Posterior vena cava (tissue), 2 donors: ENCODE data around the gene CST7. TPM values are rescaled to one million over a fixed set of nuclear protein-coding genes. Genes with fewer than 3 reads are reported as not detected.

Experiments
- DNase-seq: peaks from one replicate; pipeline ENCODE4 v3.0.0-alpha.2; 2020; ENCODE audit warnings: low spot score
- intact Hi-C, 2 donors: fragments of 100-400 bp; cut with DNase I; formaldehyde crosslinking; loops; one replicate each; pipeline versions ENCODE4 v1.14.1 to v1.14.2; 2022 to 2023
- long read RNA-seq, 2 donors: library from polyadenylated mRNA; unstranded; transcript quantifications; one replicate each; pipeline ENCODE4 v2.0.0, GENCODE V29; 2020 to 2021
- total RNA-seq, 2 donors: library from RNA; stranded (reverse); fragmentation: NEBNext Ultra II Directional; extraction: Animal tissue kit (Norgen Biotek cat#: 25700); gene quantifications; one replicate each; pipeline ENCODE4 v1.2.1, GENCODE V29; 2021
- donor health status: DM: yes; HTN: yes; CAD: no.
- donor health status: DM: yes; HTN: yes; CAD: no.

The CST7 gene
- 1 to 10 TPM; 2.5 to 3.4 TPM for total RNA-seq
- long read RNA-seq, donor 1, partial matches to known transcripts: 0 of 2 reads
- long read RNA-seq, donor 1, other reads (novel, unspliced or antisense): 0 of 2 reads
- long read RNA-seq, donor 2, partial matches to known transcripts: 0 of 1 reads
- long read RNA-seq, donor 2, other reads (novel, unspliced or antisense): 0 of 1 reads

- peak; percentile 24 for DNase-seq
- intact Hi-C loops: no loop called here
These were observed at the start of gene CST7 for GRCh38 chr20:24948939-24949679. CST7 (plus strand) TSS chr20:24949269; CDS start chr20:24949506, 237 bp downstream.

- DNase-seq: no peak
- intact Hi-C loops: no loop called here
These were observed 42.3 kb upstream of the CST7 start for GRCh38 chr20:24906806-24907205.

- no peak for DNase-seq
- intact Hi-C loops: no loop called here
These were observed 40.4 kb upstream of the CST7 start for GRCh38 chr20:24908642-24909041.

GRCh38 chr20:24909086-24909780 lies 39.8 kb upstream of the CST7 start:
- DNase-seq: peak; percentile 72
- intact Hi-C loops: no loop called here

- intact Hi-C loops: loop anchor here (10.0 kb wide), 2 partner anchors 405 to 745 kb away; no protein-coding TSS in a partner anchor
These were observed 39.2 kb upstream of the CST7 start for GRCh38 chr20:24909861-24910260.

GRCh38 chr20:24910461-24910860 lies 38.6 kb upstream of the CST7 start:
- intact Hi-C loops: loop anchor here (10.0 kb wide), 2 partner anchors 406 to 746 kb away; no protein-coding TSS in a partner anchor
- peak; percentile 58 for DNase-seq

More at GRCh38 chr20:24909861-24910260, 39.2 kb upstream of the CST7 start:
- DNase-seq: no peak

- DNase-seq: peak; percentile 46
- intact Hi-C loops: loop anchor here (10.0 kb wide), 2 partner anchors 407 to 747 kb away; no protein-coding TSS in a partner anchor
These were observed 37.6 kb upstream of the CST7 start for GRCh38 chr20:24911461-24911860.

- peak; percentile 34 for DNase-seq
- intact Hi-C loops: loop anchor here (10.0 kb wide), 2 partner anchors 408 to 748 kb away; no protein-coding TSS in a partner anchor
These were observed 36.5 kb upstream of the CST7 start for GRCh38 chr20:24912397-24913075.

GRCh38 chr20:24913076-24913628 lies 35.9 kb upstream of the CST7 start:
- peak; percentile 61 for DNase-seq
- intact Hi-C loops: loop anchor here (10.0 kb wide), 2 partner anchors 408 to 748 kb away; no protein-coding TSS in a partner anchor

- peak; percentile 66 for DNase-seq
- intact Hi-C loops: loop anchor here (10.0 kb wide), 2 partner anchors 410 to 750 kb away; no protein-coding TSS in a partner anchor
These were observed 34.5 kb upstream of the CST7 start for GRCh38 chr20:24914388-24915241.

GRCh38 chr20:24915440-24915839 lies 33.6 kb upstream of the CST7 start:
- intact Hi-C loops: loop anchor here (10.0 kb wide), 2 partner anchors 411 to 751 kb away; no protein-coding TSS in a partner anchor
- peak; percentile 43 for DNase-seq

GRCh38 chr20:24915892-24916291 lies 33.2 kb upstream of the CST7 start:
- intact Hi-C loops: loop anchor here (10.0 kb wide), 2 partner anchors 411 to 751 kb away; no protein-coding TSS in a partner anchor
- DNase-seq: peak; percentile 41

GRCh38 chr20:24916412-24916811 lies 32.7 kb upstream of the CST7 start:
- intact Hi-C loops: loop anchor here (10.0 kb wide), 2 partner anchors 412 to 752 kb away; no protein-coding TSS in a partner anchor
- DNase-seq: peak; percentile 31

- intact Hi-C loops: loop anchor here (10.0 kb wide), 2 partner anchors 412 to 752 kb away; no protein-coding TSS in a partner anchor
- DNase-seq: peak; percentile 48
These were observed 32.0 kb upstream of the CST7 start for GRCh38 chr20:24917056-24917455.

- intact Hi-C loops: loop anchor here (1.0 to 10.0 kb wide), 3 partner anchors 19 to 753 kb away; no protein-coding TSS in a partner anchor
These were observed 31.1 kb upstream of the CST7 start for GRCh38 chr20:24917797-24918578.

More at GRCh38 chr20:24917797-24918578, 31.1 kb upstream of the CST7 start:
- peak; percentile 94 for DNase-seq
